Embryonic facial prominence (tissue), 1 donor: Measurements from ENCODE around the gene MRPL27.
"Not testable (repeated sequence)": the region's sequence is repeated elsewhere in the genome, so short reads cannot be mapped to it uniquely, and the experiment has no call there.

Experiments used
- DNase-seq: peaks from one replicate; pipeline ENCODE4 v3.0.0-alpha.2; 2016; ENCODE audit errors: extremely low spot score

The MRPL27 gene

GRCh38 chr17:50346313-50347116 is 26.5 kb downstream of the MRPL27 start:
- DNase-seq = no peak

- DNase-seq = peak; percentile 58
Observed at GRCh38 chr17:50345432-50346312, 27.3 kb downstream of the MRPL27 start, which contains the start of gene XYLT2. XYLT2 (plus strand) TSS chr17:50346126; CDS start chr17:50346141, 15 bp downstream.

DNA sequence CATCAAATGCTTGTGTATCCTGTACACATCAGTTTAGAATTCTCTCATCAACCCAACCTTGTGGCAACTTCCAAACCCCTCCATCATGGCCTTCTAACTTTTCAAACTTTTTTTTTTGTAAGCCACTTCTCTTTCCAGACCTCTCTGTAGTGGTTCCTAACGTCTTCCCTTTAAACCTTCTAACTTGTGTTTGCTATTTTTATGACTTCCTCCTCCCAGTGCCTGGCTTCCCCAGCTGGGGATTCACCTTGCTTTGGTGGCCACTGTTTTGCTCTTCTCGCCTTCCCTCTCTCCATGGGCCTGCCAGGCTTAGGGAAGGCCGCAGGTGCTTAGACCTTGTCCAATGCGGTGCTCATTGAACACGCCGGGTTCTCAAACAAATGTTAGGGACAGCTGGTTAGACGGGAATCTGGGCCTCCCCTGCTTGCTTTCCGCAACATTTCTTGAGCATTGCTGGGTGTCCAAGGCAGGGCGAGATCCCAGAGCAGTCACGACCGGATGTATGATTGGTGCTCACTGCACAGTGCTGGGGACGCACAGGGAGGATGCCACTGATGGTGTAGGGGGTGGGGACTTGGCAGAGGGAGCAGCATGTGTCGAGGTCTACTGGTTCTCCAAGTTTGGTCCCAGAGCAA is 28.1 kb downstream of the MRPL27 start:
- DNase-seq = no peak

- DNase-seq = no peak
Observed at GRCh38 chr17:50339381-50339780, 33.6 kb downstream of the MRPL27 start.

DNA sequence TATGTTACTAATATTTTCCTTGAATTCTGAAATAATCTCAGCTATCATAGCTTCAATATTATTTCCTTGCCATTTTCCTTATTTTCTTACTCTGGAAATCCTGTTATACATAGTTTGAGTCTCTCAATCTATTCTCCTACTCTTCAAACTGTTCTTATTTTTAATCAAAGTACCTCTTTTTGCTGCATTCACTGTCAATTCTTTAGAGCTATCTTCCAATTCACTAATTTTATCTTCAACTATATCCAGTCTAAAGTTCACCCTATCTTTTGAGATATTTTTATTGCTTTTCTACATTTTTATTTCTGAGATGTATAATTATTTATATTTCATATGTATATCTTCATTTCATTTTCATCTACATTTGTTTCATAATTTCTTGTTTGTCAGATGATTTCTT is 34.3 kb downstream of the MRPL27 start:
- no peak for DNase-seq

DNA sequence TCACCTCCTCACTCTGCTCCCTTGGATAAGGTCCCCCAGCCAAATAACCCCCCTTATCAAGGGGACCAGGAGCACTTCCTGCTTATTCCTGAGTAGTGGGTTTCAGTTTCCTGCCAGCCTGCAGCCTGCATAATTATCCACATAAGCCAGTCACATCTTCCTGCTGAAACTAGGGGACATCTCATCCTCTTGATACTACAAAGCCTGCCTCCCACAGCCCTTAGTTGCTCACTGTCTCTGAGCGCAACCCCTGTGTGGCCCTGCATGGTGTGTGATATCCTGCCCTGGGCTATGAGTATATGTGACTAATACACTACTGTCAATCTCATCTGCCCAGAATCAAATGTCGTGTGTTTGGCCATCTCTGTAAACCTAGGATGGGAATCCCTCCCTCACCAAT is 35.0 kb downstream of the MRPL27 start:
- no peak for DNase-seq

GRCh38 chr17:50333291-50334057 is 39.5 kb downstream of the MRPL27 start:
- not testable (repeated sequence) for DNase-seq

- no peak for DNase-seq
Observed at GRCh38 chr17:50332196-50332595, 40.8 kb downstream of the MRPL27 start.

DNA sequence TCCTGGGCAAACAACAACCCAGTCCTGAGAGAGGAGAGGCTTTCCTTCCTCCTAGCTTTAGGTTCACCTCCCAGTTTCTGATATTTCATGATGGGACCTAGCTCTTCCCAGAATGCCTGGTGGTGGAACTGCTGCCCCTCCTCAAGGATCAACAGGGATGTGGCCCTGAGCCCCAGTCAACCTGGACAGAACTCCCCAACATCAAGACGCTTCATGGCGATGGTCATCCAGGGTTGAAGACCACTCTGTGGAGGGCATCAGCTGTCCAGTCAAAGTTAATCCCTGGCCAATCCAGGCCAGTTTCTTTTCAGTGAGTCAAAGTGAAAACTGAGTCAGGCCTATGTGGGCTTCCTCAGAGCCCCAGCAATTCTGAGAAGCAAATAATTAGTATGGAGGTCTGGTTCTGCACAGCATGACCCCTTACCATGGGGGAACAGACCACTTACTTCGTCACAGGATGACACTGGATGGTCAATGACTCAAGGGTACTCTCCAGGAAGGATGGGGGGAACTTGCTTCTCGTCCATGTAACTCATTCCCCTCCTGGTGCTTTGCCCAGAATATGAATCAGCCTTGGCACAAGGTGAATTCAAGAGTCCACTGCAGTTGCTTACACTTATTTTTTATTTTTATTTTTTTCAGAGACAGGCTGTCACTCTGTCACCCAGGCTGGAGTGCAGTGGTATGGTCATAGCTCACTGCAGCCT is 41.7 kb downstream of the MRPL27 start:
- no peak for DNase-seq

GRCh38 chr17:50330151-50330775 is 42.7 kb downstream of the MRPL27 start:
- DNase-seq = no peak

GRCh38 chr17:50329716-50330115 is 43.3 kb downstream of the MRPL27 start:
- no peak for DNase-seq

GRCh38 chr17:50328363-50329325 is 44.3 kb downstream of the MRPL27 start:
- DNase-seq = no peak

- no peak for DNase-seq
Observed at GRCh38 chr17:50326831-50327364, 46.1 kb downstream of the MRPL27 start.

DNA sequence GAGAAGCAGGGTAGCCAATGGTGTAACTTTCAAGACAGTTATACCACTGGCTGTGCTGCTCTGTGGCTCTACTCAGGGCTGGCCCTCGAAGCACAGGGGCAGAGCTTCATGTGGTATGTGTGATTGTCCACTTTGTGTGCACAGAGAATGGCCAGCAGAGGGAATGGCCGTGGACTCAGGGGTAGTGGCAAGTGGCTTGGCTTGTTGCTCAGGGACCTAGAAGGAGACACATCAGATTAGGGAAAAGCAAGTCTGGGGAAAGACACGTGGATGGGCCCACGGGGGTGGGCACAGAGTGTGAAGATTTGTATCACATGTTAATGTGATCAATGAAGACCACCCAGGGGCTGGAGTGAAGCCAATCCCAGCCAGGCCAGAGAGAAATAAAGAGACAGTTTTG is 47.1 kb downstream of the MRPL27 start:
- DNase-seq = no peak

- DNase-seq = no peak
Observed at GRCh38 chr17:50323060-50323459, 49.9 kb downstream of the MRPL27 start.

- DNase-seq = no peak
Observed at GRCh38 chr17:50322271-50322670, 50.7 kb downstream of the MRPL27 start.

DNA sequence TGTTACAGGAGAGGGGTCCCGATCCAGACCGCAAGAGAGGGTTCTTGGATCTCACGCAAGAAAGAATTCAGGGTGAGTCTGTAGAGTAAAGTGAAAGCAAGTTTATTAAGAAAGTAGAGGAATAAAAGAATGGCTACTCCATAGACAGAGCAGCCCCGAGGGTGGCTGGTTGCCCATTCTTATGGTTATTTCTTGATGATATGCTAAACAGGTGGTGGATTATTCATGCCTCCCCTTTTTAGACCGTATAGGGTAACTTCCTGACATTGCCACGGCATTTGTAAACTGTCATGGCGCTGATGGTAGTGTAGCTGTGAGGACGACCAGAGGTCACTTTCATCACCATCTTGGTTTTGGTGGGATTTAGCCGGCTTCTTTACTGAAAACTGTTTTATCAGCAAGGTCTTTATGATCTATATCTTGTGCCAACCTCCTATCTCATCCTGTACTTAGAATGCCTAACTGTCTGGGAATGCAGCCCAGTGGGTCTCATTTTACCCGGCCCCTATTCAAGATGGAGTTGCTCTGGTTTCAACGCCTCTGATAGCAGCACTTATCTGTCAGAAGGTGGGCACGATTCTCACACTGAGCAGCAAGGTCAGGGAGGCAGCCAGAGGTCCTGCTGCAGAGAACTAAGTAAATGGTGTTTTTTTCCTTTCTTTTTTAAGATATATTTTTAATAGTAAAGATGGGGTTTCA is 53.5 kb downstream of the MRPL27 start:
- DNase-seq = no peak
